Heart right ventricle (tissue), 16 donors: Measurements from ENCODE around the gene SPOCD1. TPM values are rescaled to one million over a fixed set of nuclear protein-coding genes. Genes with fewer than 3 reads are reported as not detected.

Experiments
- ATAC-seq, 8 donors: fragments of 200-7000 bp; cut with Tn5 transposase; one replicate each; pipeline ENCODE4 v1.9.1; 2020; ENCODE audit warnings: mild to moderate bottlenecking in 8 of 8, moderate library complexity in 8 of 8, moderate number of reproducible peaks in 1 of 8
- DNase-seq, 2 donors: peaks; one replicate each; pipeline ENCODE4 v3.0.0-alpha.2; 2020
- H3K27ac ChIP-seq, 10 donors: fragments of 200-600 bp; sonication (generic) in 2 of 10; one replicate each; pipeline versions ENCODE4 v1.5.0 to v1.8.0; 2020 to 2022; ENCODE audit warnings: mild to moderate bottlenecking in 3 of 10
- H3K27me3 ChIP-seq, 7 donors: fragments of 200-600 bp; one replicate each; pipeline ENCODE4 v1.8.0; 2021 to 2022; ENCODE audit warnings: mild to moderate bottlenecking in 2 of 7
- H3K36me3 ChIP-seq, 9 donors: fragments of 200-600 bp; sonication (generic) in 1 of 9; one replicate each; pipeline versions ENCODE4 v1.5.0 to v1.8.0; 2020 to 2022; ENCODE audit warnings: mild to moderate bottlenecking in 2 of 9
- H3K4me1 ChIP-seq, 9 donors: fragments of 200-600 bp; sonication (generic) in 1 of 9; one replicate each; pipeline versions ENCODE4 v1.5.0 to v1.8.0; 2020 to 2022; ENCODE audit warnings: mild to moderate bottlenecking in 4 of 9
- H3K4me3 ChIP-seq, 10 donors: fragments of 200-600 bp; sonication (generic) in 2 of 10; one replicate each; pipeline versions ENCODE4 v1.5.0 to v1.8.0; 2020 to 2022; ENCODE audit warnings: mild to moderate bottlenecking in 7 of 10, moderate library complexity in 2 of 10
- H3K9me3 ChIP-seq, 11 donors: fragments of 200-600 bp in 10 of 11; sonication (generic) in 2 of 11; one replicate each; pipeline versions ENCODE4 v1.5.0 to v1.8.0; 2013 to 2022; ENCODE audit warnings: mild to moderate bottlenecking in 2 of 11, control low read depth in 1 of 11, moderate library complexity in 1 of 11
- CTCF ChIP-seq, 9 donors: fragments of 200-600 bp; sonication (generic) in 2 of 9; IDR thresholded peaks; one replicate each; pipeline versions ENCODE4 v1.5.0 to v1.8.0; 2021 to 2022; ENCODE audit warnings: antibody characterized with exemption in 9 of 9, mild to moderate bottlenecking in 5 of 9, moderate library complexity in 1 of 9
- WGBS, 2 donors: extraction: QIAGEN DNeasy Blood & Tissue Kit; methylation state at CpG; one replicate each; pipeline ENCODE4 v1.1.7; 2013; ENCODE audit warnings: inconsistent platforms in 1 of 2; 5-methylcytosine and 5-hydroxymethylcytosine counted together
- intact Hi-C, 10 donors: fragments of 100-400 bp; cut with DNase I; formaldehyde crosslinking; loops; one replicate each; pipeline versions ENCODE4 v1.11.1 to v1.14.2; 2022
- polyA plus RNA-seq, 2 donors: library from polyadenylated mRNA; stranded (reverse); fragments of 200-250 nt; gene quantifications; one replicate each; pipeline ENCODE4 v1.2.3, GENCODE V29; 2013
- total RNA-seq, 10 donors: library from RNA; stranded (reverse); fragmentation: NEBNext Ultra II Directional in 3 of 10; extraction: Animal tissue kit (Norgen Biotek cat#: 25700) in 3 of 10; gene quantifications; one replicate each; pipeline versions ENCODE4 v1.2.1 to v1.2.4, GENCODE V29; 2021 to 2023
- donor health status: Arrhythmogenic right ventricular cardiomyopathy.
- donor health status: ischemic (EF 13 %, LVEDD 7.1; RV severe dilation, severe dysfunction).
- donor health status: healthy with polysubstance abuse.
- donor health status: DM: no; HTN: yes; CAD: no.
- donor health status: DM: no; HTN: no; CAD: no.
- donor health status: ischemic (EF 25% LVEDD 6.9; RV normal size, moderate dysfunction).
- donor health status: ischemic (EF 25% LVEDD 5.7; RV mildly dilated, moderate dysfunction).
- donor health status: healthy.
- donor health status: DM: yes; HTN: yes; CAD: no.
- donor health status: Ischemic cardiomyopathy.
- donor health status: ischemic (EF 35%, LVEDD 5.7; RV mildly dilated, moderate dysfunction).
- donor health status: nonischemic (EF 11% LVEDD 7.7; RV severe dilation, severe dysfunction).
- donor health status: DM: yes; HTN: yes; CAD: no.
- donor health status: PGD.
- donor health status: ischemic (EF 29% LVEDD 5.4; RV normal size, mild dysfunction).
- donor health status: nonischemic (EF 23%, LVEDD 6.1; RV moderate dilation, normal function).

The SPOCD1 gene
- total and polyA plus RNA-seq, 12 donors = 0.12 to 1.2 (median 0.41) TPM; not detected in 8

- H3K27me3 ChIP-seq = peaks cover 0 to 34% (median 19%) of the 10 kb centered on the region in 7 donors
- no peak overlapping the region for H3K4me3 ChIP-seq
- no peak for TF ChIP-seq CTCF (IDR thresholded peaks at IDR 0.05)
- H3K36me3 ChIP-seq = no peaks in the 10 kb centered on the region
- ATAC-seq (no peak), DNase-seq (no peak)
- intact Hi-C loops = loop anchor here in 4 of 10 donors (10.0 kb wide), 3 partner anchors 65 to 285 kb away; no protein-coding TSS in a partner anchor
- 84 to 85% methylated on average over 9 of the region's 9 CpGs for WGBS, 2 donors
- no peaks in the 10 kb centered on the region for H3K9me3 ChIP-seq
- peaks cover 3 to 21% (median 13%) of the 10 kb centered on the region in 9 donors for H3K4me1 ChIP-seq
- no peak overlapping the region for H3K27ac ChIP-seq
Measured at GRCh38 chr1:31779687-31780086, 36.1 kb downstream of the SPOCD1 start.

GRCh38 chr1:31778763-31779488 lies 36.9 kb downstream of the SPOCD1 start:
- intact Hi-C loops = no loop called here
- Histone ChIP-seq H3K27ac (no peak overlapping the region), H3K9me3 (no peaks in the 10 kb centered on the region), H3K4me1 (peaks cover 3 to 21% (median 13%) of the 10 kb centered on the region in 9 donors), H3K27me3 (peaks cover 0 to 42% (median 24%) of the 10 kb centered on the region in 7 donors), H3K4me3 (no peak overlapping the region), H3K36me3 (no peaks in the 10 kb centered on the region)
- WGBS, 2 donors = 94 to 95% methylated on average over 11 of the region's 11 CpGs
- DNase-seq (no peak), ATAC-seq (no peak)
- no peak for TF ChIP-seq CTCF (IDR thresholded peaks at IDR 0.05)

- Histone ChIP-seq H3K4me1 (peaks cover 4 to 21% (median 14%) of the 10 kb centered on the region in 9 donors), H3K36me3 (no peaks in the 10 kb centered on the region), H3K27ac (no peak overlapping the region), H3K4me3 (no peak overlapping the region), H3K27me3 (peaks cover 13 to 66% (median 48%) of the 10 kb centered on the region in 7 donors), H3K9me3 (no peaks in the 10 kb centered on the region)
- DNase-seq = no peak
- TF ChIP-seq CTCF (IDR thresholded peaks at IDR 0.05) = no peak
- no peak for ATAC-seq
- intact Hi-C loops = no loop called here
- WGBS, 2 donors = 66 to 69% methylated on average over 3 of the region's 3 CpGs
Measured at GRCh38 chr1:31776516-31776915, 39.3 kb downstream of the SPOCD1 start.

GRCh38 chr1:31776032-31776431 lies 39.8 kb downstream of the SPOCD1 start:
- 85 to 97% methylated on average over 5 of the region's 5 CpGs for WGBS, 2 donors
- peaks cover 0 to 17% (median 12%) of the 10 kb centered on the region in 9 donors for H3K4me1 ChIP-seq
- H3K36me3 ChIP-seq = no peaks in the 10 kb centered on the region
- TF ChIP-seq CTCF (IDR thresholded peaks at IDR 0.05) = no peak
- H3K4me3 ChIP-seq = no peak overlapping the region
- no peak for ATAC-seq
- no peaks in the 10 kb centered on the region for H3K9me3 ChIP-seq
- no peak for DNase-seq
- no peak overlapping the region for H3K27ac ChIP-seq
- peaks cover 13 to 68% (median 53%) of the 10 kb centered on the region in 7 donors for H3K27me3 ChIP-seq
- intact Hi-C loops = no loop called here
